HG03457 (cell line): ENCODE data around the gene CEP44.

Experiments used
- ATAC-seq: cut with Tn5 transposase; IDR thresholded peaks from one replicate; pipeline ENCODE4 v1.9.1; 2021; ENCODE audit warnings: moderate number of reproducible peaks; ENCODE audit not compliant: unreplicated experiment

Gene CEP44

DNA sequence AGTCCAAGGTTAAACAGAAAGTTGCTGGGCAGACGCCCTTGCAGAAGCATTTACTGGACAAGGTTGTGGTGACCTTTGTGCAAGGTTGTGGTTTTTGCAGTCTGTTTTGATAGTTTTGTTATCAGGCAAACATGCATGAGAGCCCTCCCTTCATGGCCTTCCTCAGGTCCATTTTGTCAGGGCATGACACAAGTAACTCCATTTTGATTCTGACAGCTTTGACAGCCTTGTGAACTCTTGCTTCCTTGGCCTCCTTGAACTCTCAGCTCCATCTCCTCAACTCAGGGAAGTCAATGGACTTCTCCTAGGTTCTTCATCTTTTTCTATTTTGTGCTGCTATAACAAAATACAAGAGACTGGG lies 97.7 kb downstream of the CEP44 start:
- ATAC-seq: no peak
